Measurements from ENCODE around the gene FAM3A.

The FAM3A gene

GRCh38 chrX:154534526-154535322 lies 18.7 kb upstream of the FAM3A start:
- DNase-seq: peak; percentile 64

GRCh38 chrX:154532690-154533089 lies 16.7 kb upstream of the FAM3A start:
- DNase-seq: no peak

GRCh38 chrX:154531626-154532025 lies 15.6 kb upstream of the FAM3A start:
- no peak for DNase-seq

GRCh38 chrX:154530286-154530685 lies 14.3 kb upstream of the FAM3A start:
- DNase-seq: no peak

DNA sequence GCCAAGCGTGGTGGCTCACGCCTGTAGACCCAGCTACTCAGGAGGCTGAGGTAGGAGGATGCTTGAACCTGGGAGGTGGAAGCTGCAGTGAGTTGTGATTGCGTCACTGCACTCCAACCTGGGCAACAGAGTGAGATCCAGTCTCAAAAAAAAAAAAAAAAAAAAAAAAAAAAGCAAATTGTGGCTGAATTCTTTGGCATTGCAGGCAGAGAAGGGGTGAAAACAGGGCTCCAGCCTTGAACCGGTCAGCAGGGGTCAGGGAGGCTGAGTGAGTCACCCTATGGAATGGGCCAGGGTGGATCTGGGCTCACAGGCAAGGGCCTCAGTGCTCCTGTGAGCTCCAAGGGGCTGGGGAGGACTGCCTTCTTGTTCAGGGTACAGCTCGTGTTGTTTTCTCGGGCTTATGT lies 13.2 kb upstream of the FAM3A start:
- DNase-seq: no peak

- DNase-seq: peak; percentile 74
Measured at GRCh38 chrX:154526901-154527675, 11.1 kb upstream of the FAM3A start.

DNA sequence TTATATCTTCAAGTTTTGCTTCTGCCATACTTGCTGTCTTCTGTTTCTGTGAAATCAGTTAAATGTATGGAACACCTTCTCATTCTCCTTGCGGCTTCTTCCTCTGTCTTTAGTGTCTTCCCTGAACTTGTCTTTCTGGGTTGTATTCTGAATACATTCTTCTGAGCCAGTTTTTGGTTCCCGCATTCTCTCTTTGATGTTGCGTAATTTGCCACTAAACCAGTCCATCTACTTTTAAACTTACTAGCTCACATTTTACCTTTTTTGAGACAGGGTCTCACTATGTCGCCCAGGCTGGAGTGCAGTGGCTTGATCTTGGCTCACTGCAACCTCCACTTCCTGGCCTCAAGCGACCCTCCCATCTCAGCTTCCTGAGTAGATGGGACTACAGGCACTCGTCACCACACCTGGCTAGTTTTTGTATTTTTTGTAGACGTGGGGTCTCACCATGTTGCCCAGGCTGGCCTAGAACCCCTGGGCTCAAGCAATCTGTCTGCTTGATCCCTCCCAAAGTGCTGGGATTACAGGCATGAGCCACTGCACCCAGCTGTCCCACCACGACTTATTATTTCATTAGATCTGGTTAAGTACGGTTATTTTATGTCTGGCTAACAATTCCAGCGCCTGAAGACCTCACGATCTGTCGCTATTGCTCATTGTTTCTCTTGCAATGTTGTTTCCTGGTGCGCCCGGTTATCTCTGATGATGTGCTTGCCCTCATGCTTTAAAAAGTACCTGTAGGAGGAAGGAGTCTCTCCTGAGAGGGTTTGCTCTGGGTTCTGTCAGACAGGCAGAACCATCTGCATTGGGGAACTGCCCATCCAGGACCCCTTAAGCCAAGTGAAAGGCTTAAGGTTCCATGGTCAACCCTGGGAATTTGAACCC lies 9.8 kb upstream of the FAM3A start:
- DNase-seq: no peak

DNA sequence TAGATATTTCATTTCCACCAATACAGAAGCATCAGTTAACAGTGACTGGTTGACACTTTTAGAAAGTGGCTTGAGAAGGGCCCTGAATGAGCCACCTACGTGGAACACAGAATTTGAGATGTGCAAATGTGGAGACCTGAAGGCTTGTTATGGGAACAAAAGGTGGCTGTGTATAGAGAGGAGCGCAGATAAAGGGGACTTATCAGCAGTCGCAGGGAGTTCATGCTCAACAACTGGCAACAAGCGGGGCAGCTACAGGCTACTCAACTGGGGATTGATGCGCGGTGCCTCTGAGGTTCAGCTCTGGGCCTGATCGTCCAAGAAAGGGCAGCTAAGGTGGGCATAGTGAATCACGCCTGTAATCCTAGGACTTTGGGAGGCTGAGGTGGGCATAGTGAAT lies 3.4 kb upstream of the FAM3A start:
- no peak for DNase-seq

- no peak for DNase-seq
Measured at GRCh38 chrX:154517101-154517781, 1.2 kb upstream of the FAM3A start.

GRCh38 chrX:154516656-154517100 lies 646 bp upstream of the FAM3A start:
- DNase-seq: no peak

GRCh38 chrX:154515090-154515965 lies 704 bp downstream of the FAM3A start:
- DNase-seq: peak; percentile 11

DNA sequence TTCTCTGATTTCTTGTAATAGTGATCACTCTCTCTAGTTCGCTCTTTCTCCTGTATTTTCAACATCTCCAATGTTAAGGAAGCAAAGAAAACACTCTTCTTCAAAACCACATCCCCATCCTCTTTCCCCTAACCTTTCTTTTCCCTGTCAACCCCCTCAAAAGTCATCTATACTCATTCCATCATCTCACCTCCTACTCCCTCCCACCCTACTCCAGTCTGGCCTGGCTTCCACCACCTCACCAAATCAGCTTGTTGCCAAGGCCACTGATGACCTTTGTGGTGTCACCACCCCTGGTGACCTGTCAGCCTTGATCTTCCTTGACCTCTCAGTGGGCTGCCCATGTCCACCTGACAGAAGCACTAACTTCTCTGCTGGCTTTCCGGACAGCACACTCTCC lies 2.3 kb downstream of the FAM3A start:
- DNase-seq: no peak

DNA sequence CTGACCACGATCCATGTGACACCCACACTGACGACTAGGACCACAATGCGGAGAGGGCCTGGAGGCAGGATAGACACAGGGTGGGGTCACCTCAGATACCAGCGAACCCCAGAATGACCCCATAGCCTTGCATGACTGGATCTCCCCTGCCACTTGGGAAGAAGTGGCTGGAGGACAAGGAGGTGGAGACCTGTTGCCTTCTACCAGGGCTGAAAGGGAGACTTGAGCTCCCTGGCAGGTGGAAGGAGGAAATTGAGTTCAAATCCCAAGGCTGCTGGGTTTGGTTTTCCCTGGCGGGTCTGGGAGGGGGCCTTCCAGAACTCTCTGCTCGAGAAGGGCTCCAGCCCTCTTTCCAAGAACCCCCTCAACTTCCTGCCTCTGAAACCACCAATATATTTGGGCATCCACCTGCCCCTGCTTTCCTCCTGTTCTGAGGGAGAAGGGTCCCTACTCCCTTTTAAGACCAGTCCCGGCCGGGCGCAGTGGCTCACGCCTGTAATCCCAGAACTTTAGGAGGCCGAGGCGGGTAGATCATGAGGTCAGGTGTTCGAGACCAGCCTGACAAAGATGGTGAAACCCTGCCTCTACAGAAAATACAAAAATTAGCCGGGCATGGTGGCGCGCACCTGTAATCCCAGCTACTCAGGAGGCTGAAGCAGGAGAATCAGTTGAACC lies 3.0 kb downstream of the FAM3A start:
- no peak for DNase-seq

DNA sequence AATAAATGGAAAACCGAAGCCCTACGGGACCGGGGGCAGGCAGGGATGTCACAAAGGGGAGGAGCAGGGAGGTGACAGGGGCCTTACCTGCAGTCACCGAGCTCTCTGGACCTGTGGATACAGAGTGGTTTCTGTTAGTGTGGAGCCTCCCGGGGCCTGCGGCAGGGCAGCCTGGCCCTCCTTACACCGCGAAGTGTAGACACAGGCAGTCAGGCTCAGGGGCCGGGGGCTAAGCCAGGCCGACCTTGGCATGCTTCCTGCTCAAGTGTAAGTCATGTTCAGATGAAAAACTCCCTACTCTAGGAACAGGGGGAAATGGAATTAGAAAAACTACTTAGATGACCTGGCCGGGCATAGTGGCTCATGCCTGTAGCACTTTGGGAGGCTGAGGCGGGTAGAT lies 4.3 kb downstream of the FAM3A start:
- DNase-seq: no peak

DNA sequence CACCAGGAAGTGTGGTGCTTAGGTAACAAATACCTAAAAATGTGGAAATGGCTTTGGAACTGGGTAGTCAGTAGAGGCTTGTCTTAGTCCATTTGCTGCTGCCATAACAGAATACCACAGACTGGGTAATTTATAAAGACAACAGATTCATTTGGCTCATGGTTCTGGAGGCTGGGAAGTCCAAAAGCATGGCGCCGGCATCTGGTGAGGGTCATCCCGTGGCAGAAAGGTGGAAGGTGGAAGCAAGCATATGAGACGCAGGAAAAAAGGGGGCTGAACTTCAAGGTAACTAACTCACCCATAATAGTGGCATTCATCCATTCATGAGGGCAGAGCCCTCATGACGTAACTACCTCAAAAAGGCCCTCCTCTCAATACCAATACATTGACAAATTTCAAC lies 6.6 kb downstream of the FAM3A start:
- no peak for DNase-seq

- DNase-seq: no peak
Measured at GRCh38 chrX:154508384-154508745, 7.7 kb downstream of the FAM3A start.

DNA sequence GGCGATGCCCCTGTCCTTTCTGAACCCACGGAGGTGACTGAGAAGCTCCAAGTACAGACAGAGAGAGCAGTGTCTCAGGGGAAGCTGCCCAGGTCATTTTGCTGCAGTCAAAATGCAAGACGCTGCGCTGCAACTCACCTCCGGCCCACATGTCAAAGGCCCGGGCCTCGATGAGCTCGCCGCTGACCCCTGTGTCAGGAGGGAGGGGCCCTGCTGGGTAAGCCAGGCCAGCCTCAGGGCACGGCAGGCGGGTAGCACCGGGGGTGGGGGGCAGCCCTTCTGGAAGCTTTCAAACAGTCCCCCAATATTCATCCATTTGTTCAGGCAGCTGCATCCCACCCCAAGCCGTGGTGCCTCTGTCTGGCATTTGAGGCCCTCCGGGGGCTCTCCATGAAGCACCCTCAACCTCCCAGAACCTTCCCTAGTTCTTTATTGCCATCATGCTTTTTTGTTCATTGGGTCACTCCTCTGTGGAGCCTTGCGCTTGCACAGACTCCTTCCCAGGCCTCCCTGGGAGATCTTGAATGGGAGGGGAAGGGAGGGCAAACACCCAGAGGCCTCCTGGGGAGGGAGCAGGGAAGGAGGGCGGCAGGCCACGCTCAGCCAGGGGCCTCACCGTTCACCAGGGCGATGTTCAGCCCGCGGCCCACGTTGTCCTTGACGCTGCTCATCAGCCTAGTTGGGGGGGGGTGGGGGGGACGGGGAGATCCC lies 8.2 kb downstream of the FAM3A start:
- no peak for DNase-seq

GRCh38 chrX:154506483-154507332 lies 9.3 kb downstream of the FAM3A start:
- DNase-seq: no peak

DNA sequence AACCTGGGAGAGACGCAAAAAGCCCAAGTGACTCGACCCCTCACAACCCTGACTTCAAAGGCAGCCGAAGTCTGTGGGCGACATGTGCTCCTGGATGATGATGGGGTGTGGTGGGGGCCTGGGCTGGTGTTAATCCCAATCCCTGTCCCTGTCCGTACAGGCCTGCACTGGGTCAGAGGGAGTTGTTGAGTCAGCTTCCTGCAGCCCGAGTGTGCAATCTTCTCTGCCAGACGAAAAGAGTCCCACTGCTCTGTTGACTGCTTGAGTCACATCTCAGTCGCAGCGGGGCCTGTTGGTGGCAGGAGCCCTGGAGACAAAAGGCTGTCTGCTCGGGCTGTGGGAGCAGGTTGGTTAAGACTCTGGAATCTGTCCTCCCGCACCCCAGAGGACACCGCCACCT lies 10.3 kb downstream of the FAM3A start:
- no peak for DNase-seq

Data from NCI-H1092 (cell line).